Frontal cortex (tissue), 4 donors: Measurements from ENCODE around the gene PRR35. TPM values are rescaled to one million over a fixed set of nuclear protein-coding genes. Genes with fewer than 3 reads are reported as not detected.

Source experiments
- DNase-seq, 2 donors: peaks; one replicate each; pipeline ENCODE4 v3.0.0; 2012; ENCODE audit warnings: low spot score in 2 of 2
- FAIRE-seq: peaks from 2 replicates; lab custom pipeline; 2012; peaks lifted over from hg19 to GRCh38; lab: Jason Lieb, UNC
- total RNA-seq: library from RNA; depleted of rRNA; stranded (reverse); fragments of >200 nt; gene quantifications from one replicate; pipeline ENCODE4 v1.2.3, GENCODE V29; 2014
- donor health status: control.
- donor health status: control.
- donor health status: control.

PRR35 gene
- total RNA-seq, 1 donor from 2014 or later: not detected

- no peak for FAIRE-seq
- DNase-seq: no peak
These were observed 15.7 kb upstream of the PRR35 start for GRCh38 chr16:544517-544916.

DNA sequence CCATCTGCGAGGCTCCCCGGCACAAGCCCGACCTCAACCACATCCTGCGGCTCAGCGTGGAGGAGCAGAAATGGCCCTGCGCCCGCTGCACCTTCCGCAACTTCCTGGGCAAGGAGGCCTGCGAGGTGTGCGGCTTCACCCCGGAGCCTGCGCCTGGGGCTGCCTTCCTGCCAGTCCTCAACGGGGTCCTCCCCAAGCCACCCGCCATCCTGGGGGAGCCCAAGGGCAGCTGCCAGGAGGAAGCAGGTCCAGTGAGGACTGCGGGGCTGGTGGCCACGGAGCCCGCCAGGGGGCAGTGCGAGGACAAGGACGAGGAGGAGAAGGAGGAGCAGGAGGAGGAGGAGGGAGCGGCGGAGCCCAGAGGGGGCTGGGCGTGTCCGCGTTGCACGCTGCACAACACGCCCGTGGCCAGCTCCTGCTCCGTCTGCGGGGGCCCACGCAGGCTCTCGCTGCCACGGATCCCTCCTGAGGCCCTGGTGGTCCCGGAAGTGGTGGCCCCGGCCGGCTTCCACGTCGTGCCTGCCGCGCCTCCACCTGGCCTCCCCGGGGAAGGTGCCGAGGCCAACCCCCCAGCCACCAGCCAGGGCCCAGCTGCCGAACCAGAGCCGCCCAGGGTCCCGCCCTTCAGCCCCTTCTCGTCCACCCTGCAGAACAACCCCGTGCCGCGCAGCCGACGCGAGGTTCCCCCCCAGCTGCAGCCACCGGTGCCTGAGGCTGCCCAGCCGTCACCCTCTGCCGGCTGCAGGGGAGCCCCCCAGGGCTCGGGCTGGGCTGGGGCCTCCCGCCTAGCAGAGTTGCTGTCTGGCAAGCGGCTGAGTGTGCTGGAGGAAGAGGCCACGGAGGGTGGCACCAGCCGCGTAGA lies 13.1 kb upstream of the PRR35 start:
- FAIRE-seq (no peak), DNase-seq (peak in 1 of 2 donors; percentile 66)

DNA sequence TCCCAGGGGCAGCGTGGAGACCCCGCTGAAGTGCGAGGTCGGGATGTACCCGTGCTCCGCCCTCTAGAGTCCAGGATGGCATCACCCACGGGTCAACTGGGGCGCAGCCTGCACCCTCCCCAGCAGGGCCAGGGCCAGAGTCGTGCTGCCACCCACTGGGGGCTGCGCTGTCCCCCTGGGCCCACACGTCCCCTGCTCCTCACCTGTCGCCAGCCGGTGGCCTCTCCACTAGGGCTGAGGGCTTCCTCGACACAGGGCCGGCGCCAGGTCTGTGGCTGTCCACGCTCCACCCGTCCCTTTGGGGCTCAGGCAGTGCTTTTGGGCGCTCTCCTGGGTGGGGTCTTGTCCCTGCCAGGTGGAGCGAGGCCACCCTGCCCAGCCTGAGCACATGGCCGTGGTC lies 11.6 kb upstream of the PRR35 start:
- FAIRE-seq: no peak
- no peak for DNase-seq

GRCh38 chr16:549544-550263 lies 10.5 kb upstream of the PRR35 start:
- no peak for DNase-seq
- FAIRE-seq: no peak

- FAIRE-seq (no peak), DNase-seq (no peak)
These were observed 9.0 kb upstream of the PRR35 start for GRCh38 chr16:551210-551609.

GRCh38 chr16:552171-552570 lies 8.0 kb upstream of the PRR35 start:
- FAIRE-seq (no peak), DNase-seq (no peak)

DNA sequence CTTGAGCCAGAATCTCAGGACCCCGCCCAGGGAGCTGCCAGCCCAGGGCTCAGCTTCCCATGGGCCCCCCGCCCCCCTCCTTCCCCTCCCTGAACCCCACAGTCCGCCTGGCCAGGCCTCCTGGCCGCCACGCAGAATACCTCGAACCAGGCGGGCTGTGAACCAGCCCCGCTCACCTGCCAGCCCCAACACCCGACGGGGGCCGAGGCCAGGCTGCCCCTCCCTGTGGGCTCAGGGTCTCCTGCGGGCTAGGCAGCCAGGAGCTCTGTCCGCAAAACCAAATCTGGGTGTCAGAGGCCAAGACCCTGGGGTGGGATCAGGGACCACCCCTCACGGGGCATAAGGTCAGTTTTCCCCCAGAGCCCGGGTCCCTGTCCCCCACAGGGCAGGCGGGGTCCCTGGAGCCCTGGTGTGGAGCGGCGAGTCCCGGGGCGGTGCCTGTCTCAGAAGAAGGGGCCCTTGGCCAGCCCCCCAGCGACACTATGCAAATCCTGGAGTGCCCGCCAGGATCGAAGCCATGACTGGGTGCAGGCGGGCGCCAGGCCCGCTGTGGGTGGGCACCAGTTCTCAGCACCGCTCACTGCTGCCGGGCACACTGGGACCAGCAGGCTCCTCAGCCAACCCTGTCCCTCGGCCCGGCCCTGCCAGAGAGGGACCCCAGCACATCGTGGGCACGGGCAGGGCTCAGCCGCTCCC lies 6.4 kb upstream of the PRR35 start:
- FAIRE-seq (no peak), DNase-seq (no peak)

GRCh38 chr16:554297-554621 lies 5.9 kb upstream of the PRR35 start:
- FAIRE-seq (no peak), DNase-seq (no peak)

GRCh38 chr16:554640-555365 lies 5.4 kb upstream of the PRR35 start:
- DNase-seq: no peak
- FAIRE-seq: no peak

DNA sequence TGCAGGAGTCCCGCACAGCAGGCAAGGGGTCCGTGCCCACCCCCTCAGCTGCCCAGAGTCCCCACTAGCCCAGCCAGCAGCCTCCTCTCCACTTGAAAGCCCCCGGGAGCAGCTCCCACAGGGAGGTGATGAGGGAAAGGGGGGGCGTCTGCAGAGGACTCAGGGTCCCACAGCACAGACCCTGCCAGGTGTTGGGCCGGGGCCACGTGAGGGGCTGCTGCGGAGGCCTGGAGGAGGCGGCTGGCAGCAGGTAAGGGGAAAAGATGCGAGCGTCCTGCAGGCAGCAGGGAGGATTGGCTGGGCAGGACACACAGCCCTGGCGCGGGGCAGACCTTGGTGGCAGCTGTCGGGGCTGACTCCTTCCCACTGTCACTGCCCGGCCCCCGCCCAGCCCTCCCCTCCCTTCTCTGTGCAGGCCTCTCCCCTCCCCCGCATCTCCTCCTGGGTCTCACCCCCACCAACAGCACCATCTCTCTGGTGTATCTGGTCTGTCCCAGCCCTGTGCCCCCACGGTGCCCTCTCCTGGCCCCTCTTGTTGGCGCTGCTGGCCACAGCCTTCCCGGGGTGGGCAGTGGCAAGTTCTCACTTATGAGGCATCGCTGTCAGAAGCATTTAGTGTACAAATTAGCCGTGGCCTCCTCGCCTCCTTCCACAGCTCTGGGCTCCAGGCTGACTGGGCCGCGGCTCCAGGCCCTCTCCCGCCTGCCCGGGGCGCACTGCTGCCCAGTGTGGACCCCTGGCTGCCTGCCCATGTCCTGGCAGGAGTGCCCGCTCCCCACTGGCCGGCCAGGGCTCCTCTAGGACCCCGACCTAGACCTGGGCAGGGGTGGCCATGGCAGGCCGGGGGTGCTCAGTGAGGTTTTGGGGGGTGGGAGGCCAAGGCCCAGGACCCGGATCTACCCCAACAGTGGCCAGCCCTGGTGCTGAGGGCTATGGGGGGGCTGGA lies 4.4 kb upstream of the PRR35 start:
- FAIRE-seq: no peak
- no peak for DNase-seq

DNA sequence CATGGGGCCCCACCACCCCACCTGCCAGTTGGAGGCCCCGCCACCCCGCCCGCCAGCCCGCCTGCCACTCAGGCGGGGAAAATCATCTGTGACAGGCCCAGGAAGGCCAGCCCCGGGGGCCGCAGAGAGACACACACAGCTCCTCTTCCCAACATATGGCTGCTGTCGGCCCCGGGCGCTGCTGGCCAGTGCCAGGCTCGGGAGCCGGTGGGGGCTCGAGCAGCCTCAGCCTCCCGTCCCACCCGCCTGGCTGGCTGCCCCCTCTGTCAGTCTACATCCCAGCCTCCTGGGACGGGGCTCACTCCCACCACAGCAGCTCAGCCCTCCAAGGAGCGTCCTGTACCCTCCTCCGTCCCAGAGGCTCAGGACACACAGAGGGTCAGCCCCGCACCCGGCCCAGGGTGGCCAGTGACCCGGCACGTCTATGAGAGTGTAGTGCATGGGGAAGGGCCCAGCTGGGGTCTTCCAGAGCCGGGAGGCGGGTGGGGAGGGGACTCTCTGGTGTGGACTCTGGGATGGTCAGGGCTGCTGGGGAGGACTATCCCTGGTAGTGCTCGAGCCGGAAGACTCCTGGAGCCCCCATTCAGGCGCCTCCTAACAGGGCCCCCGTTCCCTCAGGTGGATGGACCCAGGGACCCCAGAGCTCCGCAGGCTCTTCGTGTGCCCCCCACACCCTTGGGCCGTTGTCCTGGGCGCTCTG lies 3.6 kb upstream of the PRR35 start:
- DNase-seq: no peak
- FAIRE-seq: no peak

DNA sequence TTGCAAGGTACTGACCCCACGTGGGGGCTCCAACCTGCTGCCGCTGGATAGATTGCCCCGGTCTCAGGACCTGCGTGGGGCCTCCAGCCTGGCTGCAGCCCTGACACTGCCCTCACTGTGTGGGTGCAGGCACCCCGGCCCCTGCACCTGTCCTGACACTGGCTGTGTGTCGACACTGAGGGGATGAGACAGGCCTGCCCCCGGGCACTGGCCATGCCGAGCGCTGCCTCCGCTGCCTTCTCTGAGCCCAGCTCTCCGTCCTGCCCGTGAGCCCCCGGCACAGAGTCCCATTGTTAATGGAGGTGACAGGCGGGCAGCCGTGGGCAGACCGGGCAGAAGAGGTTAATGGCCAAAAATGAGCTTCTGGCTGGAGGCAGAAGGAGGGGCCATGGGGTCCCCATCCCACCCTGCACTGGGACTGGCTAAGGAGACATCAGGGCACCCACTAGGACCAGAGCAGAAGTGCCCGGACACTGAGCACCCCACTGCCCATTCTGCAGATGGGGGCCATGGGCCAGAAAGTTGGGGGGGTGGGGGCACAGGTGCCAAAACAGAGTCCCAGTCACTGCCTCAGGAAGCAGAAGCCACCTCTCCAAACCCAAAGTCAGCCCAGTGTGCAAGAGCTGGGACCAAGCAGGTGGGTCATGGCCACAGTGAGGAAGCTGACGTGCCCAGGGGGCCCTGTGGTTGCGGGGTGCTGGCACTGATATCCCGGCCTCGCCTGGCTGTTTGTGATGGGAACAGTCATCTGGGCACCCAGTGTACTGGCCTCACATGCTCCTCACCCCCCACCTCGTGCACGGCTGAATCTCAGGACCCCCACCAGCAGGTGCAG lies 2.5 kb upstream of the PRR35 start:
- no peak for DNase-seq
- no peak for FAIRE-seq

DNA sequence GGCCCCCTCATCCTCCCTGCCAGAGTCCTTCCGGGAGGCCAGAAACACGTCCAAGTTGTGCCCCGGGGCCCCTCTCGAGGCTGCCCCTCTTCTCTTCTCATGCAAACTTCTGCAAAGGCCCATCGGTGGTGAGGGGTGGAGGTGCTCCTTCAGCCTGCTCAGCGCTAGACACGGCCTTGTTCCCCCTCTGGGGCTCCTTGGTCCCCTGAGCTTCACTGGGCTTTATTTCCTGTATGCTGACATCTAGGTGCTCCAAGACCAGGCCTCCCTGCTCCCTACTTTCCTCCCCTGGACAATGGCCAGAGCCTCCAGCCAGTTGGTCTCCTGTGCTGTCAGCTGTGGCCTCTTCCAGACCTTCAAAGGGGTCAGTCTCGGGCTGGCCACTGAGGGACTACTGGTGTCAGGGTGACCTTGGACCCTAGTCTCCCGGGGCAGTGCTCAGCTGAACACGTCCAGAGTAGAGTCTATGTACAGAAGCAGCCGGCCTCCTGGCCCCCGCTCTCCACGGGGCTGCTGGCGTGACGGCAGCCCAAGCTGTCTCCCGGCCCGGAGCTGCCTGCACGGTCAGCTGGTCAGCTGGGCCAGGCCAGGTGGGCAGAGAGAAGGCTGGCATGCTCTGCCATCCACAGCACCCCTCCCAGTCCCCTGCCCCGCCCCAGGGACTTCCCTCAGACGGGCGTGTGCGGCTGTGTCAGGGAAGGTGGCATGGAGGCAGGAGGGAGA lies 1.7 kb upstream of the PRR35 start:
- DNase-seq: no peak
- FAIRE-seq: no peak

- DNase-seq (no peak), FAIRE-seq (no peak)
These were observed 1.2 kb upstream of the PRR35 start for GRCh38 chr16:559021-559380.

GRCh38 chr16:559411-560203 lies 587 bp upstream of the PRR35 start:
- no peak for DNase-seq
- no peak for FAIRE-seq

DNA sequence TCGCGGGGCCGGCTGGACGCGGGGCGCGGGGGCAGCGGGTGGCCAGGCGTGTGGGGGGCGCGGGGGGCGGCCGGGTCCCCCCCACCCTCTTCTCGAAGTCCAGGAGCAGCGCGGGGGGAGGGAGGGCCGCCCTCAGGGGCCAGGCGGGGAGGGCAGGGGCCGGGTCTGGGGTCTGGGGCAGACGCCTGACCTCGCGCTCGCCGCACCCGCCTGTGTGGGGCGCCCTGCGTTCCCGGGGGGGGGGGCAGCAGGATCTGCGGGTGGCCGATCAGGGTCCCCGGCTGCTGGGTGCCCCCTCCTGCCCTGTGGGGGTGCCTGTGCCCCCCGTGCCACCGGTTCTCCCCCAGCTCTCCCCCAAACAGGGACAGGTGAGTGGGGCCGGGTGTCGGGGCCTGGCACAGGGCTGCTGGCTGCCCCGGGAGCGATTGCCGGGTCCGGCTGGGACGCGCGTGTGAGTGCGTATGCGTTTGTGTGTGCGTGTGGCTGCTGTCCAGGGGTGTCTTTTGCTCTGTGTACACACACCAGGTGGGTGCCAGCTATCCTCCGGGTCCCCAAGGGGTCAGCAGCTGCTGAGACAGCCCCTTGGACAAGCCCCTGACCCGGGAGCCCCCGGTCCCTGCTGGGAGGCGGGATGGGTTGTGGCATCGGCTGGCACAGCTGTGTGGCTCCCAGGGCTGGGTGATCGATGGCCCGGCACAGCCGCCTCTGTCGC lies 663 bp downstream of the PRR35 start:
- DNase-seq (no peak), FAIRE-seq (no peak)
